H1 (cell line): Measurements from ENCODE around the gene BCL2L11.

Experiments
- CTCF ChIP-seq, 3 experiments: IDR thresholded peaks; 1 replicate in 2 of 3; 2 replicates in 1 of 3; pipeline versions ENCODE4 v1.5.1 to v1.6.1; 2011; ENCODE audit warnings: low read length in 3 of 3, mild to moderate bottlenecking in 3 of 3, inconsistent platforms in 2 of 3, low read depth in 1 of 3, moderate library complexity in 1 of 3; ENCODE audit not compliant: insufficient read depth in 1 of 3; ENCODE audit errors: control extremely low read depth in 1 of 3
- GABPA ChIP-seq: IDR thresholded peaks from 2 replicates; pipeline ENCODE4 v1.6.1; 2011; ENCODE audit warnings: mild to moderate bottlenecking, low read length, moderate library complexity, borderline replicate concordance; ENCODE audit not compliant: insufficient read depth
- JUND ChIP-seq: IDR thresholded peaks from 2 replicates; pipeline ENCODE4 v1.6.1; 2011; ENCODE audit warnings: mild to moderate bottlenecking, improper control_type of control experiment, low read length
- MAX ChIP-seq: IDR thresholded peaks from 2 replicates; pipeline ENCODE4 v1.6.1; 2012; ENCODE audit warnings: inconsistent platforms
- PHF8 ChIP-seq: fragments of 200-600 bp; sonication (generic); conservative IDR thresholded peaks from 2 replicates; pipeline ENCODE4 v1.7.1; 2012; ENCODE audit warnings: low read depth, mild to moderate bottlenecking, inconsistent platforms, low read length, moderate library complexity
- POLR2AphosphoS5 ChIP-seq: IDR thresholded peaks from 2 replicates; pipeline ENCODE4 v1.6.1; 2011; ENCODE audit warnings: low read depth, low read length
- RAD21 ChIP-seq, 2 experiments: IDR thresholded peaks in 1 of 2; conservative IDR thresholded peaks in 1 of 2; 2 replicates each; pipeline ENCODE4 v1.6.1; 2011; ENCODE audit warnings: low read depth in 2 of 2, low read length in 2 of 2, improper control_type of control experiment in 1 of 2, inconsistent platforms in 1 of 2, mild to moderate bottlenecking in 1 of 2, moderate library complexity in 1 of 2
- RXRA ChIP-seq: IDR thresholded peaks from 2 replicates; pipeline ENCODE4 v1.6.1; 2011; ENCODE audit warnings: low read depth, mild to moderate bottlenecking, low read length, moderate library complexity; ENCODE audit not compliant: insufficient read depth
- SIN3A ChIP-seq, 2 experiments: IDR thresholded peaks in 1 of 2; conservative IDR thresholded peaks in 1 of 2; 2 replicates each; pipeline ENCODE4 v1.6.1; 2011 to 2012; ENCODE audit warnings: low read length in 2 of 2, improper control_type of control experiment in 1 of 2, low read depth in 1 of 2, mild to moderate bottlenecking in 1 of 2
- SP1 ChIP-seq: IDR thresholded peaks from 2 replicates; pipeline ENCODE4 v1.6.1; 2011; ENCODE audit warnings: low read depth, low read length
- TAF1 ChIP-seq: IDR thresholded peaks from 2 replicates; pipeline ENCODE4 v1.6.1; 2011; ENCODE audit warnings: mild to moderate bottlenecking, low read depth, low read length
- TEAD4 ChIP-seq: IDR thresholded peaks from 2 replicates; pipeline ENCODE4 v1.6.1; 2012; ENCODE audit warnings: low read depth, low read length, inconsistent platforms, mixed read lengths

GRCh38 chr2:111143843-111144198 lies 23.1 kb downstream of the BCL2L11 start:
- TF ChIP-seq CTCF (IDR thresholded peaks at IDR 0.05; ENCODE audit: control extremely low read depth in 1 of 3, insufficient read depth in 1 of 3, low read depth in 1 of 3, low read length in 3 of 3) = no peak
- no peak for TF ChIP-seq TAF1
- TF ChIP-seq MAX = no peak
- TF ChIP-seq POLR2AphosphoS5 = no peak
- TF ChIP-seq SP1 = no peak
- TF ChIP-seq PHF8 = no peak
- no peak for TF ChIP-seq GABPA
- no peak for TF ChIP-seq JUND
- no peak for TF ChIP-seq TEAD4
- TF ChIP-seq RXRA = no peak
- no peak for TF ChIP-seq SIN3A (conservative IDR thresholded peaks at IDR 0.05 in 1 of 2, IDR thresholded peaks at IDR 0.05 in 1 of 2; ENCODE audit: low read depth in 1 of 2, low read length in 2 of 2)
- TF ChIP-seq RAD21 (IDR thresholded peaks at IDR 0.05 in 1 of 2, conservative IDR thresholded peaks at IDR 0.05 in 1 of 2; ENCODE audit: low read depth in 2 of 2, low read length in 2 of 2) = no peak
